Stimulated activated CD8-positive, alpha-beta memory T cell treated with anti-CD3 and anti-CD28 coated beads, Interleukin-7, amount 100 ng/mL, for 48 hours (primary cell): ENCODE data around the gene MAJIN.

ENCODE experiments used
- DNase-seq, 2 donors: peaks; one replicate each; pipeline ENCODE4 v3.0.0-alpha.2; 2020; ENCODE audit warnings: low read depth in 1 of 2; ENCODE audit errors: extremely low read depth in 1 of 2

The MAJIN gene

DNA sequence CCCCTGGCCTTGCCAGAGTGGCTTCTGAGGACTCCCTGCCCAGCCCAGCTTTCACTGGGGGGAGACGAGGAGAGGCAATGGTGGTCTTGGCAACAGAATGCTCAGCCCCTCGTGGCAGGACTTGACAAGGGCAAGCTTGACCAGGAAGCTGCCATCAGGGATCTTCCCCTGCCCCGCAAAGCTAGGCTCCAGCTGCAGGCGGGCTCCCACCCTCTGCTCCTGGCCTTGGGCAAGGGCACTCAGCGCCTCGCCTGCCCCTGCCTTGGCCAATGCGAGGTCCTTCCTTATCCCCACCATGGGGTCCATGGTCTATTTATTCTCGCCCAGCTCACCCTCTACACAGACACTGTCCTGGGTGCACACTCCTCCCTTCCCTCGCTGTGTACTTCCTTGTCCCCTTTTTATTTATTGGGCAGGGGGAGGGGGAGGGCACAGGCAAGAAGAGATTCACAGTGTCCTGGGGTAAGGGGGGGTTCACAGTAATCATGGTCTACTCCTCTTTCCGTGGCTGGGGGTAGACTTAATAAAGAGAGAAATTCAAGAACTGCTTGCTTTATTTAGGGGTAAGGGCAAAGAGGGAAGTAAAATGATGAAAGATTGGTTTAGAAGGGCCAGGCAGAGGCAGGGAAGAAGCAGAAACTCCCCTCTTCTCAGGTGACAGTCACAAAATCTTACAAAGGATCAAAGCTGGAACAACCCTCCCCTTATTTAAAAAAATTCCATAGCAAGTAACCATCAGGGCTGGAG, 37.8 kb downstream of the MAJIN start:
- DNase-seq: no peak

DNA sequence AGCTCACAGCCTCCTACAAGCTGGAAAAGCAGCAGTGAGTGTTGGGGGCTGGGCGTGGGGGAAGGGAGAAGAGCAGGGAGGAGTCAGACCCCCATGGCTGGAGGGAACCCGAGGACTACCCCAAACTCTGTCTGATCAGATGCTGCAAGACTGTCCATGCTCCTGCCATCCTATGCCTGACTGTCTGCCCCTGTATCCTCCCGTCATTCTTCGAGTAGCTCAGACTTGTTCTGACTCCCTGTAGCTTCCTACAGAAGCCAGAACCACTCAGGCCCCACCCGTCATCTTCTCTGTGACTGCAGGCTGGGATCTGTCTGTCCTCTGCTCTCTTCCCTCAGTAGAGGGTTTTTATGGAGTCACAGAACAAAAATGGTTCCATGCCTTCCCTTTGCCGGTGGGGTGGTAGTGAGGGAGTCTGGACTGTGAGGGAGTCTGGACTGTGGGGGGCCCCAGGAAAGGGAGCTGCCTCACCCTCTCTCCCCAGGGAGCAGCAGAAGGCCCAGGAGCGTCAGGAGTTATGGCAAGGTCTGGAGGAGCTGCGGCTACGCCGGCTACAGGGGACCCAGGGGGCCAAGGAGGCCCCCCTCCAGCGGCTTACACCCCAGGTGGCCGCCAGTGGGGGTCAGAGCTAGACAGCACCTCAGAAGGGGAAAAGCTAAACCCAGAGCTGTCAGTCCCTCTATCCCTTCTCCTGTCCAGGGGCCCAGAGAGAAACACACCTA, 38.5 kb downstream of the MAJIN start:
- DNase-seq: no peak

DNA sequence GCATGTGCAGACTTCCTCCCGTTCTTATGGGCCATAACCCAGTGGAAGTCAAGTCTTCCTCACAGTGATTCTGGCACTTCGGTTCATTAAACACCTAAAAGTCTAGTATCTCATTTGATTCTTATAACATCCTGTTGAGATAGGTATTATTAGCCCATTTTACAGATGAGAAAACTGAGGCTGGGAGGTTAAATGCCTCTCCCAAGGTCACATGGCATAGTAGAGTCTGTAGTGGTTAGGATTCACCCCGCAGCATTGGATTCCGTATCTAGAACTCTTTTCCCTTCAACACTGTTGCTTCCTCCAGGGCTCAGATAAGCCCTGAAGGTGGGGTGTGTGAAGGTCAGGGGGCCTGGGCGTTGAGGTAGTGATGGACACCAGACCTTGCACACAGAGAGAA, 39.6 kb downstream of the MAJIN start:
- no peak for DNase-seq

DNA sequence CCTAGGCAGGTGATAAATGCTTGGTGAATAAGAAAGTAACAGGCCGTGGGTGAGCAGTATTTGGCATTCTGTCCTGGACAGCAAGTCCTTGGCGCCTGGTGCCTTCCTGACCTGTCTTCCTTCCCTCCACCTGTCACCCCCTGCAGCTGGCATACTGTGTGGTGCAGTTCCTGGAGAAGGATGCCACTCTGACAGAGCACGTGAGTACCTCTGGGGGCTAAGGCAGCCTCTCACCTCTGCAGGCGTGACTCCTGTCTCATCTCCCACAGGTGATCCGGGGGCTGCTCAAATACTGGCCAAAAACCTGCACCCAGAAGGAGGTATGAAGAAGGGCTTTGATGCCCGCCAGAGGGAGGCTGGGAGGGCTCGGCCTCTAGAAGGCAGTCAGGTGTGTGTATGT, 40.6 kb downstream of the MAJIN start:
- no peak for DNase-seq

DNA sequence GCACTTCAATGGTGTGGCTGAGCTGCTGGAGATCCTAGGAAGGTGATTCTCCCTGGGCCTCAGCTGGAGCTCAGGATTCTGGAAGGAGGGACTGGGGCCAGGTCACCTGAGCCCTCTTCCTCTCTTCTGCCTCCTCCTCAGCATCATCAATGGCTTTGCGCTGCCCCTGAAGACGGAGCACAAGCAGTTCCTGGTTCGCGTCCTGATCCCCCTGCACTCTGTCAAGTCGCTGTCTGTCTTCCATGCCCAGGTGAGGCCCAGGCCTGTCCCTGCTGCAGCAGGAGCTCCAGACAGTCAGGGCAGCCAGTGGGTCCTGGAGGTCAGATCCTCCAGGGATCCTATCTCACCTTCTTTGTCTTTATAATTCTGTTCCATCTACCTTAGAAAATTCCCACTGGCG, 41.6 kb downstream of the MAJIN start:
- DNase-seq: no peak

DNA sequence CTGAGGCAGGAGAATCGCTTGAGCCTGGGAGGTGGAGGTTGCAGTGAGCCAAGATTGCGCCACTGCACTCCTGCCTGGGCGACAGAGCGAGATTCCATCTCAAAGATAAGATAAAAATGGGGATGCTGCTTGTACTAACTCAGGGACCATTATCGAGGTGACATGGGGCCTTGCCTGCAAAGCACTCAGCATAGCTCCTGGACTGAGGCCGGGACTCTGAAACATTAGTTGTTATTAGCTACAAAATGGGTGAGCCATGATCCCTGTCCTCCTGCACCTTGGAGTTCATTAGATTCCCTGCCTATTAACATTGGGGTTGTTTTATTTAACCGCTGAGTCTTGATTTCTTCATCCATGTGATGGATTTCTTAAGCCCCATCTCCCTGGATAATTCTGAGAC, 42.3 kb downstream of the MAJIN start:
- DNase-seq: no peak

DNA sequence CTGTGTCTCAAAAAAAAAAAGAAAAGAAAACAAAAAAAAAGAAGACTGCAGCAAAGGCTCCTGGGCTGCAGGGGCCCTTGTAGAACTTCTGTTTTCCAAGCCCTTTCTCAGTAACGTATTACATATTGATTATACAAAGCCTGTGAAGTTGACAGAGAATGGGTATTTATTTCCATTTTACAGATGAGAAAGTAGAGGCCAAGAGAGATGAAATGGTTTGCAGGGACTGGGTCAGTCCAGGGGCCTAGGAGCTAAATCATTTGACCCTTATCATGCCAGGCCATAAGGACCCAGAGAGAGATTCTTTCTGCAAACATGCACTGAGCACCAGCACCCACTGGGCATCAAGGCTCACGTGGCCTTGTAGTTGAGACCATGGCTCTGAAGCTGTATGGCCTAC, 43.0 kb downstream of the MAJIN start:
- DNase-seq: no peak

DNA sequence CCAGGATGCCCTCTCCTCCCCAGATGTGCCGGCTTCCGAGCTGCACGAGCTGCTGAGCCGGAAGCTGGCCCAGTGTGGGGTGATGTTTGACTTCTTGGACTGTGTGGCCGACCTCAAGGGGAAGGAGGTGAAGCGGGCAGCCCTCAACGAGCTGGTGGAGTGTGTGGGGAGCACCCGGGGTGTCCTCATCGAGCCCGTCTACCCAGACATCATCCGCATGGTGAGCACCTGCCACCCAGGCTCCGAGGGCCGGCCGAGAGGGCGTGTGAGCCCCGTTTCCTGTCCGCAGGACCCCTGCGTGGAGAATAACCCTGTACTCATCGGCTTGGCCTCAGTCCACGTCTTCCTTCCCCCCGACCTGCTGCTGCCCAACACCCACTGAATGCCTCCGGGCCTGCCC, 45.2 kb downstream of the MAJIN start:
- DNase-seq: no peak

DNA sequence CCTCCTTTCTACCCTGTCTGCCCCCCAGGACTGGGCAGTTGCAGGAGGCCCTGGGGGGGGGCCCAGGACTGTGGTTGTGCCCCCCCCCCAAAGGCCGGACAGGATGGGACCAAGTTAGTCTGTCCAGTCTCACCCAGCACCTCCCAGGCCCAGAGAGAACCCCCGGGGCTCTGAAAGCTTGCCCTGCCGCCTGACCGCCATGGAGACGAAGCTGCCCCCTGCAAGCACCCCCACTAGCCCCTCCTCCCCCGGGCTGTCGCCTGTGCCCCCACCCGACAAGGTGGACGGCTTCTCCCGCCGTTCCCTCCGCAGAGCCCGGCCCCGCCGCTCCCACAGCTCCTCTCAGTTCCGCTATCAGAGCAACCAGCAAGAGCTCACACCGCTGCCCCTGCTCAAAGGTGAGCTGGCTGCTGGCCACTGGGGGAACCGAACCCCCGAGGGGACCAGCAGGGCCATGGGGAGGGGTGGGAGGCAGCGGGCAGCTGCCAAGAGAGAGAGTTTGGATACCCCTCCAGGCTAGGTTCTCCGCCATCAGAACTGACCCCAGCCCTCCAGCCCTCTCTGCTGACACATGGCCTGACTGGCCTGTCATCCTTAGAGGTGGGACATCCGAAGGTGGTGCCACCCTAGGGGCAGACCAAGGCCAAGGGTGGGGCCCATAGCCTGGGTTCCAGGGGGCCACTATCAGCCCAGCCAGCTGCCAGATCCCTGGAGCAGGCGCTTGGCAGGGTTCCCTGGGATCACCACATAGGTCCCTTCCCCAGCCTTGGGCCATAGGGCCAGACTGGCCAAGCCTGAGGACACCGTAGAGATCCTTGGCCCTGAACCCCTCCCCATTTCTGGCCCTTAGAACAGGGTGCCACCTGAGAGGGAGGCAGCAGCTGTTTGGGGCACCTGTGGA, 46.1 kb downstream of the MAJIN start:
- DNase-seq: no peak

DNA sequence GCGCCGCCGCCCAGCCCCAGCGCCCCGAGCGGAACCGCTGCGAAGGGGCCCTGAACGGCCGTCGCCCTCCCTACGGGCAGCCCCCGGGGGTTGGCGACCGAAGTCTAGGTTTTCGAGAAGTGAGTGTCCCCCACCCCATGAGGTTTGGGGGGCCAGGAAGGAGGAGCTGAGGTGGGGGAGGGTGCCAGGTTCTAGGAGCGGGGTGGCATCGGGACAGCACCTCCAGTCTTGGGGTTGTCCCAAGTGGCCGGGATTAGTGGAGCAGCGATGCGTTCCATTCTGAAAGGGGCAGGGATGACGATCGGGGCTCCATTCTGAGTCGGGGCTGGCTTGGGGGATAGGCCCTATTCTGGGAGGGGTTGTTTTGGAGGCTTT, 47.0 kb downstream of the MAJIN start:
- DNase-seq: no peak

DNA sequence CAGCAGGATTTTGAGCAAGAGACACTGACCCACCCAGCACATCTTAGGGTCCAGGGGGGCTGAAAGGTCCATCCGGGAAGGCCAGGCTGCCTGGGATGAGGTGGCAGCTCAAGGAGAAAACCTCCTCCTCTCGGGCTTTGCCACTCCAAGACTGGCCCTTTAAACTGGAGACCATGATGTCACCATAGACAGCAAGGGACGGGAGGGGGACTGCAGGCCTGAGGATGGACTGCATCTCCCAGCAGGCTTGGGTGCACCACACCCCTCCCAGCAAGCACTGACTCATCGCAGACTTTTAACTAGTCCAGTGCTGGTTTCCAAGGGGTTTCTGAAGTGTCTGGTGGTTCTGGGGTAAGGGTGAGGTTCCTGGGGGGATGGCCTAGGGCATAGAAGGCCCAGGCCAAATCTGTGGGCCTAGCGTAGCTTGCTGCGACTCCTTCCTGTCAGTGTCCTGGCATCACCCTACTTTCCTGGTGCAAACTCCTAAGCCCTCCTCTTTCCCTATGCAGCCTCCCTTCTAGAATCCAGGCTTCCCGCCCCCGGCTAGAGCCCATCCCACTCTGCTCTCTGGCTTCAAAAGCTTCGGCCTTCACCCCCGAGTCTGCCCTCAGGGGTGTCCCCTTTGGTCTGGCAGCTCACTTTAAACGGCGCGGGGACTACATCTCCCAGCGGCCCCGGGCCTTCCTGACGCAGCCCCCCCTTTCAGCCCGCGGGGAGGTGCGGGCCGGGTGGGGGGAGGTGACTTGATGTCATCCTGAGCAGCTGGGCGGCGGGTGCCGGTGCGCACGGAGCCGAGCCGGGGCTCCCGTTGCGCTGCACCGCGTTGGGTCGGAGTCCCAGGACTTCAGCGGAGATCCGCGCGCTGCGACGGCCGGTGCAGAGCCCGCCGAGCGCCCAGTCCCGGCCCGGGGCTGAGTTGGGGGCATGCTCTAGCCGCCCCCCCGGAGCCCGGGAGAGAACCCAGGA, 47.7 kb downstream of the MAJIN start, which contains the start of gene PPP2R5B:
PPP2R5B (plus strand) TSS at position 746 of the 966 bp plus-strand sequence. CDS start 1,046 bp downstream, outside the sequence.
- DNase-seq: peak; percentile 75 to 83

DNA sequence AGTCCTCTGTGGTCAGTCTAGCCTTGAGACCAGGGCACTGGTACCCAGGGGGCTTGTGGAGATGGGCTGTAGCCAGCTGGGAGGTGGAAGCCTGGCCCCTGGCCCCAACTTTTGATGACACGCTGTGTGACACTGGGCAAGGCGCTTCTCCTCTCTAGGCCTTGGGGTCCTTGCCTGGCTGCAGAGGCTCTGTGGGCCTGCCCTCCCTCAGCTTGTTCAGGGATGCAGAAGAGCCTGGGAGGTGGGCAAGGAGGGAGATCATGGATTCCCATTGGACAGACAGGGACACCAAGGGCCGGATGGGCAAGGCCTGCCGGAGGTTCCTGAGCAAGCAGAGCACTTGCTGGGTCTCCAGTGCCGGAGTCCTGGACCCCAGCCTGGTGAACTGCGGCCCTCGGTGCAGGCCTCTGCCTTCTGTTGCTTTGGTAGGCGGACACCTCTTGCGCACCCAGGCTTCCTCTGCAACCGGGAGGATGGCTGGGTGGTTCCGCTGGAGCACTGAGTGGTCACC, 48.7 kb downstream of the MAJIN start:
- no peak for DNase-seq

DNA sequence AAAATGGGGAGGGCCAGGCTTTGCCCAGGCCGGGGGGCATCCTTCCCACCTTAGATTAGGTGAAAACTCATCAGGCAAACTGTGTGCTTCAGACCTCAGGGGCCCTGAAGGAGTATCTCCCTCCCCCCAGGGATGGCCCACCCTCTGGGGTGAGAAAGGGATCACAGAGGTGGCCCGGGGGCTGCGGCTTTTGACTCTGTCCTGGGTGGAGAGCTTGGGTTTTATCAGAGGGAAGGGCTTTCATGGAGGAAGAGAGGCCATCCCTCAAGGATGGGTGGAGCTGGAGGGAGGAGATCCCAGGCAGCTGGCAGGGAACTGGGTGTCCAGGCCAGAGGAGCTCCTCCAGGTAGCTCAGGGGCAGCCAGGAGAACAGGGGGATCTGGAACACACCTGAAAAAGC, 50.5 kb downstream of the MAJIN start:
- no peak for DNase-seq

DNA sequence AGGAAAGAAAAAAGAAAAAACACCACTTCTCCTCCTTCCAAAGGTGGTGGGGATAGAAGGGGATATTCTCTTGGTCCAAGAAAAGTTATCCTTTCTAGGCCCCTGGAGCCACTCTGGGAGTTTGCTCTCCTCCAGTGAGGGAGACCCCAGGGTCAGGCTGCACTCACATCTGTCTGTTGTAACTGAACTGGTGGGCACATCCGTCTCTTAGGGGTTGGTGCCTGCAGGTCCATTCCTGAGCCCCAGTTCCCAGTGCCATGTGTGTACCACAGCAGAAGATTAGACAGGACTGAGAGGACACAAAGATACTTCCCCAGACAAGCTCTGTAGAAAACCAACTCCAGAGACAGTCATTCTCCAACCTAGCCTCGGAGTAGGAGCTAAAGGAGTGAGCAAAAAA, 51.8 kb downstream of the MAJIN start:
- no peak for DNase-seq

DNA sequence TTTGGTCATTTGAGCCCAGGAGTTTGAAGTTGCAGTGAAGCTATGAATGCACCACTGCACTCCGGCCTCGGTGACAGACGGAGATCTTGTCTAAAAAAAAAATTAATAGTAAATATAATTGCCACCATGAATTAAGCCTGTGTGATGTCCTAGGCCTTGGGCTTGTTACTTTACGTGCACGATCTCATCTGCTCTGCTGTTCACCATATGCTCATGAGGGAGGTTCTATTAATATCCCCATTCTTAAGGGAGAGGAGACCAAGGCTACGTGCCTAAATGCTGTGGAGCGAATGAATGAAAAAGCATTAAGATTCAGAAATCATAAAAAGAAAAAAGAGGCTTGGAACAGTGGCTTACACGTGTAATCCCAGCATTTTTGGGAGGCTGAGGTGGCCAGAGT, 52.3 kb downstream of the MAJIN start:
- no peak for DNase-seq

DNA sequence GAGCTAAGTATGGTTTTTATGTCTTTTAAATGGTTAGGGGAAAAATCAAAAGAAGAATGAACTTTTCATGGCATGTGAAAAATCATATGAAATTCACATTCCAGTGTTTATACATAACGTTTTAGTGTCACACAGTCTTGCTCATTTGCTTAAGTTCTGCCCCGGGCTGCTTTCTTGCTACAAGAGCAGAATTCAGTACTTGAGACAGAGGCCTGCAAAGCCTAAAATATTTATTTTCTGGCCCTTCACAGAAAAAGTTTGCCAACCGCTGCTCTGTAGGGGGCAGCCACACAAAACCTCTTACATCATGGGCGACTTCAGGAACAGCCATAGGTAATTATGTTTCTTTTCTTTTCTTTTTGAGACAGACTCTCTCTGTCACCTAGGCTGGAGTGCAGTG, 53.9 kb downstream of the MAJIN start:
- no peak for DNase-seq

DNA sequence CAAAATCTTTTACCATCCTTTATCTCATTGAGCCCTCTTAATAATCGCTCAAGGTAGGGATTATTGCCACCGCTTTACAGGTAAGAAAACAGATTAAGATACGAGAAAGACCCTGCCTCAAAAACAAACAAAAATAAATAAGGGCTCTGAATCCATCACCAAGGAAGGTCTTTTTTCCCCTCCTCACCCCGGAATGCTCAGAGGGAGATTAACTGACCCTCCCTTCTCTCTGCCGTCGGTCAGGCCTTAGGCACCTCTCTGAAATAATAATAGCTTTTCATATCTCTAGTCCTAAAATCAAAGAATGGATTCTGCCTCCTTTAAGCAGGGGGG, 54.3 kb downstream of the MAJIN start:
- DNase-seq: no peak

DNA sequence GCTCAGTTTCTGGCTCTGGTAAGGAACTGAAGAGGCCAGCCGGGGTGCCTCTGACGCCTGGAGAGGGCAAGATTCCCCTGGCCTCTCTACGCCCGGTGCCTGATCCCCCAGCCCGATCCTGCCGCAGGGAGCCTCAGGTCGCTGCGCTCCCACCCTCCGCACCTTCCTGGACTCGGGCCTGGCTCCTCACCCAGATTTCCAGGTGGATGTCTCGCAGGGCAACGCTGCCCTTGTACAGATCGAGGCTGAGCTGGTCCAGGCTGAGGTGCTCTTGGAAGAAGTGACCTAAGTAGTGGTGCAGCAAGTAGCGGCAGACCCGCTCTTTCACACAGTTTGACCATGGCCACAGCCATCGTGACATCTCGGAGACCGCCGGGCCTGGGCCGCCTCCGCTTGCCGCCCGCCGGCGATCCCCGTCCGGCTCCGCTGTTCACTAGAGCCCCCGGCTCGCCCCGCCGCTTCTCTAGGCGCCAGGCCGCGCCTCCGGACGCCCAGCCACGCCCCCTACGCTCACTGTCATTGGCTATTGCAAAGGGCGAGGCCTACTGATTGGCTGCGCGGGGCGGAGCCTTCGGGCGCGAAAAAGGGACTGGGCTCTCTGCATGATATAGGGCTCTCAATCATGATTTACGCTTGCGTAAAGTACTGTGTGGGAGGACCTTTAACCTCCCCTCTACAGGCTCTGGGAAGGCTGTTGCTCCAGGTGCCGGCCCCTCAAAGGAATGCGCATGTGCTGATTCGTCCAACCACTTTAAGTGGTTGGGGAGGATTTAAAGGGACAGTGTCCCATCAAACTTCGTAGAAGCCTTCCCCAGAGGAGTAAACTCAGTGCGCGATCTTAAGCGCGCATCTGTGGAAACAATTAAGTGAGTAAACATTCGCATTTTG, 54.9 kb downstream of the MAJIN start, which contains the start of gene ATG2A:
ATG2A (minus strand) TSS at position 435 of the 888 bp plus-strand sequence; CDS start at position 361, 74 bp downstream.
- DNase-seq: peak; percentile 96 to 99
